ENCODE measurements around the gene TMEM259. TPM values are rescaled to one million over a fixed set of nuclear protein-coding genes. Genes with fewer than 3 reads are reported as not detected.

The TMEM259 gene
- total and polyA plus RNA-seq, 9 of the 15 experiments (the other 6 are each of a cell fraction or from before 2014, with no cell fraction given), result 0.52 to 231 (median 63.6) TPM

DNA sequence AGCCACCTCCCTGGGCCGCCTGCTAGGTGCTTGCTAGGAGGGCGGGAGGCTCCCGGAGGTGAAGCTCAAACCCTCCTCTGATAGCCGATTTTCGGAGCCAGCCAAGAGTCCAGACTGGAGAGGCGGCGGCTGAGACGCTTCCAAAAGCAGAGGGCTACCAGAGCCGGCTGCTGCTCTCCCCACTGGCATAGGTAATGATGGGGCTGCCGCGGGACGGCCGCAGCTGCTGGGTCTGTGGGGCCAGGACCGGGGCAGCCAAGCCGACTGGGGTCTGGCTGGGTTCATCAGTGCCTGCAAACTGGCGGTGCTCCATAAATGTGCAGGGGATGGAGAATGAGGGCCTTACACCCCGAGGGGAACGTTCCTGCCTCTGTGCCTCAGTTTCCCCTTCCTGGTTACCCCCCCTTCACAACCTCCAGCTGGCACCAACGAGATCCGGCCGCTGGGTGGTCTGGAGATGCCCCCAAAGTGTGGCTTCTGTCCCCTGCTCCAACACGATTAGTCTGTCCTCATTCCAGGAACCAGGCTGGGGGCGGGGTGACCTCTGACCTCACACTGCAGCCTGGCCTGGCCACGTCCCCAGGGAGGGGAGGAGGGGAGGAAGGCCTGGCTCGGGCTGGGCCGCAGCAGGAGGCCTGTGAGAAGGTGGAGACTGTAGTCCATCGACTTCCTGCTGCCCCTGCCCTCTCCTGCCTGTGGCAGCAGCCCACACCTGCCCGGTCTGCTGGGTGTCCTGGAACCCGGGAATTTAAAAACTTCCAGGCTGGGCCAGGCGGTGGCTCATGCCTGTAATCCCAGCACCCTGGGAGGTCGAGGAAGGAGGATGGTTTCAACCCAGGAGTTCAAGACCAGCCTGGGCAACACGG is 40.6 kb downstream of the TMEM259 start (continued):
- TF ChIP-seq, protein P1, sequence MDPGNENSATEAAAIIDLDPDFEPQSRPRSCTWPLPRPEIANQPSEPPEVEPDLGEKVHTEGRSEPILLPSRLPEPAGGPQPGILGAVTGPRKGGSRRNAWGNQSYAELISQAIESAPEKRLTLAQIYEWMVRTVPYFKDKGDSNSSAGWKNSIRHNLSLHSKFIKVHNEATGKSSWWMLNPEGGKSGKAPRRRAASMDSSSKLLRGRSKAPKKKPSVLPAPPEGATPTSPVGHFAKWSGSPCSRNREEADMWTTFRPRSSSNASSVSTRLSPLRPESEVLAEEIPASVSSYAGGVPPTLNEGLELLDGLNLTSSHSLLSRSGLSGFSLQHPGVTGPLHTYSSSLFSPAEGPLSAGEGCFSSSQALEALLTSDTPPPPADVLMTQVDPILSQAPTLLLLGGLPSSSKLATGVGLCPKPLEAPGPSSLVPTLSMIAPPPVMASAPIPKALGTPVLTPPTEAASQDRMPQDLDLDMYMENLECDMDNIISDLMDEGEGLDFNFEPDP (CRISPR knock-in tag; IDR thresholded peaks at IDR 0.05), result no peak
- TF ChIP-seq, protein P2, sequence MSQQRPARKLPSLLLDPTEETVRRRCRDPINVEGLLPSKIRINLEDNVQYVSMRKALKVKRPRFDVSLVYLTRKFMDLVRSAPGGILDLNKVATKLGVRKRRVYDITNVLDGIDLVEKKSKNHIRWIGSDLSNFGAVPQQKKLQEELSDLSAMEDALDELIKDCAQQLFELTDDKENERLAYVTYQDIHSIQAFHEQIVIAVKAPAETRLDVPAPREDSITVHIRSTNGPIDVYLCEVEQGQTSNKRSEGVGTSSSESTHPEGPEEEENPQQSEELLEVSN (IDR thresholded peaks at IDR 0.05; ENCODE audit: borderline replicate concordance in 1 of 2, extremely low read depth in 1 of 2, insufficient read depth in 1 of 2, insufficient read length in 1 of 2, low read depth in 1 of 2, low read length in 1 of 2, poor library complexity in 1 of 2, severe bottlenecking in 1 of 2), result peak; percentile 36 to 57
- TF ChIP-seq ZNF408 (CRISPR knock-in tag; IDR thresholded peaks at IDR 0.05; ENCODE audit: low read depth), result no peak
- TF ChIP-seq, protein P3, sequence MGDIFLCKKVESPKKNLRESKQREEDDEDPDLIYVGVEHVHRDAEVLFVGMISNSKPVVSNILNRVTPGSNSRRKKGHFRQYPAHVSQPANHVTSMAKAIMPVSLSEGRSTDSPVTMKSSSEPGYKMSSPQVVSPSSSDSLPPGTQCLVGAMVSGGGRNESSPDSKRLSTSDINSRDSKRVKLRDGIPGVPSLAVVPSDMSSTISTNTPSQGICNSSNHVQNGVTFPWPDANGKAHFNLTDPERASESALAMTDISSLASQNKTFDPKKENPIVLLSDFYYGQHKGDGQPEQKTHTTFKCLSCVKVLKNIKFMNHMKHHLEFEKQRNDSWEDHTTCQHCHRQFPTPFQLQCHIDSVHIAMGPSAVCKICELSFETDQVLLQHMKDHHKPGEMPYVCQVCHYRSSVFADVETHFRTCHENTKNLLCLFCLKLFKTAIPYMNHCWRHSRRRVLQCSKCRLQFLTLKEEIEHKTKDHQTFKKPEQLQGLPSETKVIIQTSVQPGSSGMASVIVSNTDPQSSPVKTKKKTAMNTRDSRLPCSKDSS (IDR thresholded peaks at IDR 0.05; ENCODE audit: low read depth, partially characterized antibody), result no peak
- TF ChIP-seq RBM25 (IDR thresholded peaks at IDR 0.05; ENCODE audit: low read depth, low read length, severe bottlenecking), result no peak
- TF ChIP-seq HNRNPUL1 (IDR thresholded peaks at IDR 0.05; ENCODE audit: low read length), result no peak
- peak; percentile 72; the same call in 1 of the 2 replicates for TF ChIP-seq XRCC5 (IDR thresholded peaks at IDR 0.05; ENCODE audit: low read depth, low read length)
- TF ChIP-seq NFE2L1 (tag; IDR thresholded peaks at IDR 0.05; ENCODE audit: borderline replicate concordance, low read depth), result no peak
- TF ChIP-seq TEAD2 (tag; IDR thresholded peaks at IDR 0.05), result no peak
- no peak for TF ChIP-seq BACH1 (tag; IDR thresholded peaks at IDR 0.05)
- TF ChIP-seq, protein P4, sequence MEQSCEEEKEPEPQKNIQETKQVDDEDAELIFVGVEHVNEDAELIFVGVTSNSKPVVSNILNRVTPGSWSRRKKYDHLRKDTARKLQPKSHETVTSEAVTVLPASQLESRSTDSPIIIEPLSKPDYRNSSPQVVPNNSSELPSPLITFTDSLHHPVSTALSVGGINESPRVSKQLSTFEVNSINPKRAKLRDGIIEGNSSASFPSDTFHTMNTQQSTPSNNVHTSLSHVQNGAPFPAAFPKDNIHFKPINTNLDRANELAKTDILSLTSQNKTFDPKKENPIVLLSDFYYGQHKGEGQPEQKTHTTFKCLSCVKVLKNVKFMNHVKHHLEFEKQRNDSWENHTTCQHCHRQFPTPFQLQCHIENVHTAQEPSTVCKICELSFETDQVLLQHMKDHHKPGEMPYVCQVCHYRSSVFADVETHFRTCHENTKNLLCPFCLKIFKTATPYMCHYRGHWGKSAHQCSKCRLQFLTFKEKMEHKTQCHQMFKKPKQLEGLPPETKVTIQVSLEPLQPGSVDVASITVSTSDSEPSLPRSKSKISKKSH (CRISPR knock-in tag; IDR thresholded peaks at IDR 0.05), result no peak
- TF ChIP-seq NFIX (CRISPR knock-in tag; IDR thresholded peaks at IDR 0.05; ENCODE audit: low read depth), result no peak
- TF ChIP-seq MBD2 (IDR thresholded peaks at IDR 0.05; ENCODE audit: borderline replicate concordance, low read depth), result peak; percentile 68; the same call in 1 of the 2 replicates
- no peak for TF ChIP-seq NFYB (IDR thresholded peaks at IDR 0.05; ENCODE audit: extremely low read depth, insufficient read length)
- TF ChIP-seq, protein P5, sequence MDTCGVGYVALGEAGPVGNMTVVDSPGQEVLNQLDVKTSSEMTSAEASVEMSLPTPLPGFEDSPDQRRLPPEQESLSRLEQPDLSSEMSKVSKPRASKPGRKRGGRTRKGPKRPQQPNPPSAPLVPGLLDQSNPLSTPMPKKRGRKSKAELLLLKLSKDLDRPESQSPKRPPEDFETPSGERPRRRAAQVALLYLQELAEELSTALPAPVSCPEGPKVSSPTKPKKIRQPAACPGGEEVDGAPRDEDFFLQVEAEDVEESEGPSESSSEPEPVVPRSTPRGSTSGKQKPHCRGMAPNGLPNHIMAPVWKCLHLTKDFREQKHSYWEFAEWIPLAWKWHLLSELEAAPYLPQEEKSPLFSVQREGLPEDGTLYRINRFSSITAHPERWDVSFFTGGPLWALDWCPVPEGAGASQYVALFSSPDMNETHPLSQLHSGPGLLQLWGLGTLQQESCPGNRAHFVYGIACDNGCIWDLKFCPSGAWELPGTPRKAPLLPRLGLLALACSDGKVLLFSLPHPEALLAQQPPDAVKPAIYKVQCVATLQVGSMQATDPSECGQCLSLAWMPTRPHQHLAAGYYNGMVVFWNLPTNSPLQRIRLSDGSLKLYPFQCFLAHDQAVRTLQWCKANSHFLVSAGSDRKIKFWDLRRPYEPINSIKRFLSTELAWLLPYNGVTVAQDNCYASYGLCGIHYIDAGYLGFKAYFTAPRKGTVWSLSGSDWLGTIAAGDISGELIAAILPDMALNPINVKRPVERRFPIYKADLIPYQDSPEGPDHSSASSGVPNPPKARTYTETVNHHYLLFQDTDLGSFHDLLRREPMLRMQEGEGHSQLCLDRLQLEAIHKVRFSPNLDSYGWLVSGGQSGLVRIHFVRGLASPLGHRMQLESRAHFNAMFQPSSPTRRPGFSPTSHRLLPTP (IDR thresholded peaks at IDR 0.05; ENCODE audit: borderline replicate concordance, extremely low read depth, insufficient read length), result no peak
- no peak; the same call in 1 of the 2 replicates for TF ChIP-seq NBN (IDR thresholded peaks at IDR 0.05; ENCODE audit: low read depth)
- no peak for TF ChIP-seq ZFP36 (IDR thresholded peaks at IDR 0.05; ENCODE audit: low read depth, low read length, partially characterized antibody)
